Thymus (tissue), 11 donors: Measurements from ENCODE around the gene TNS3. TPM values are rescaled to one million over a fixed set of nuclear protein-coding genes. Genes with fewer than 3 reads are reported as not detected.
"Not testable (repeated sequence)": the region's sequence is repeated elsewhere in the genome, so short reads cannot be mapped to it uniquely, and the experiment has no call there.

Experiments used
- DNase-seq, 9 donors: peaks; one replicate each; pipeline ENCODE4 v3.0.0-alpha.2; 2013; ENCODE audit warnings: low spot score in 9 of 9, low read depth in 6 of 9, missing footprints in 1 of 9
- H3K27ac ChIP-seq, 2 donors: one replicate each; pipeline ENCODE4 v1.5.1; 2013; ENCODE audit warnings: control low read depth in 1 of 2, low read depth in 1 of 2, low read length in 1 of 2, mild to moderate bottlenecking in 1 of 2, moderate library complexity in 1 of 2
- H3K27me3 ChIP-seq, 2 donors: one replicate each; pipeline ENCODE4 v1.5.1; 2013; ENCODE audit warnings: low read length in 1 of 2; ENCODE audit not compliant: control insufficient read depth in 2 of 2, insufficient read depth in 1 of 2
- H3K36me3 ChIP-seq, 2 donors: one replicate each; pipeline ENCODE4 v1.5.1; 2013; ENCODE audit warnings: low read length in 1 of 2, mild to moderate bottlenecking in 1 of 2, moderate library complexity in 1 of 2; ENCODE audit not compliant: control insufficient read depth in 2 of 2, insufficient read depth in 2 of 2
- H3K4me1 ChIP-seq, 2 donors: one replicate each; pipeline ENCODE4 v1.5.1; 2013; ENCODE audit warnings: low read length in 2 of 2; ENCODE audit not compliant: control insufficient read depth in 2 of 2, insufficient read depth in 2 of 2
- H3K4me3 ChIP-seq, 2 donors: one replicate each; pipeline ENCODE4 v1.5.1; 2013; ENCODE audit warnings: low read length in 2 of 2, control low read depth in 1 of 2, mild to moderate bottlenecking in 1 of 2
- H3K9me3 ChIP-seq, 2 donors: one replicate each; pipeline ENCODE4 v1.5.1; 2013; ENCODE audit warnings: low read length in 1 of 2, mild to moderate bottlenecking in 1 of 2; ENCODE audit not compliant: control insufficient read depth in 2 of 2, insufficient read depth in 1 of 2
- WGBS: extraction: QIAGEN DNeasy Blood & Tissue Kit; methylation state at CpG from one replicate; pipeline ENCODE4 v1.1.7; 2013; 5-methylcytosine and 5-hydroxymethylcytosine counted together
- polyA plus RNA-seq: library from polyadenylated mRNA; stranded (reverse); fragments of 200-250 nt; gene quantifications from one replicate; pipeline ENCODE4 v1.2.3, GENCODE V29; 2013
- total RNA-seq: library from RNA; stranded (reverse); fragments of 120-200 nt; gene quantifications from one replicate; pipeline ENCODE4 v1.2.4, GENCODE V29; 2013
- donor health status: healthy.

Gene TNS3
- total and polyA plus RNA-seq, 2 donors = 5.9 to 6.2 TPM

DNA sequence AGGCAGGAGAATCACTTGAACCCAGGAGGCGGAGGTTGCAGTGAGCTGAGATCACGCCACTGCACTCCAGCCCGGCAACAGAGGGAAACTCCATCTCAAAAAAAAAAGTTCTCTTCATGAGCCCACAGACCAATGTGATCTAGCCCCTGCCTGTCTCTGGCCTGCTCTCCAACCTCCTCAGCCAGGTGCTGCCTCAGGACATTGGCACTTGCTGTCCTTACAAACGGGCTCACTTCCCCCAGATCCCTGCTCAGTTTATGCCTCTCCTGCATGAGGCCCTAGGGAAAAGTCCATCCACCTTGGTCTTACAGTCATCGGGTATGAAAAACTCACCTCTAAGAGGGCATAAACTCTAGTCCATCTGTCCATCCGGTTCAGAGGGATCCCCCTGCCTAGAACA lies 32.5 kb downstream of the TNS3 start:
- Histone ChIP-seq H3K36me3 (no peaks in the 10 kb centered on the region), H3K4me3 (no peak overlapping the region), H3K4me1 (no peaks in the 10 kb centered on the region), H3K27ac (no peak overlapping the region), H3K27me3 (no peaks in the 10 kb centered on the region), H3K9me3 (no peaks in the 10 kb centered on the region)
- DNase-seq = no peak
- 96% methylated on average over 6 of the region's 6 CpGs for WGBS

DNA sequence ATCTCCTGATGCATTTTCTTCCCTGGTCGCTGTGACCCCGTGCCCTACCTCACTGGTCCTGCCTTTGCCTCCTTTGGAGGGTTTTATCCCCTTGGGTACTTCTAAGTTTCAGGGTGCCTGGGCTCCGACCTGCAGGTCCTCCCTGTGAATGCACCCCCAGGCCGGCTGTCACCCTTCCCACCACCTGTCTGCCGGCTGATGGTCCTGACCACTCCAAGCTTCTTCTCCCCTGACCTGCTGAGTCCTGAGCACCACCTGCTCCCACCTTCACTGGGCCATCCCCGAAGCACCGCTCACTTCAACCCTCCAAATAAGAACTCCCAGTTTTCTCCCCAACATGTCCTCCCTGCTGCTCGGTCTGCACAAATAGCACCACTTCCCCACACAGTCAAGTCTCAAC lies 33.4 kb downstream of the TNS3 start:
- H3K27ac ChIP-seq = no peak overlapping the region
- no peaks in the 10 kb centered on the region for H3K27me3 ChIP-seq
- H3K4me3 ChIP-seq = no peak overlapping the region
- H3K36me3 ChIP-seq = no peaks in the 10 kb centered on the region
- DNase-seq = no peak
- H3K9me3 ChIP-seq = no peaks in the 10 kb centered on the region
- WGBS = 96% methylated on average over 8 of the region's 8 CpGs
- H3K4me1 ChIP-seq = no peaks in the 10 kb centered on the region

DNA sequence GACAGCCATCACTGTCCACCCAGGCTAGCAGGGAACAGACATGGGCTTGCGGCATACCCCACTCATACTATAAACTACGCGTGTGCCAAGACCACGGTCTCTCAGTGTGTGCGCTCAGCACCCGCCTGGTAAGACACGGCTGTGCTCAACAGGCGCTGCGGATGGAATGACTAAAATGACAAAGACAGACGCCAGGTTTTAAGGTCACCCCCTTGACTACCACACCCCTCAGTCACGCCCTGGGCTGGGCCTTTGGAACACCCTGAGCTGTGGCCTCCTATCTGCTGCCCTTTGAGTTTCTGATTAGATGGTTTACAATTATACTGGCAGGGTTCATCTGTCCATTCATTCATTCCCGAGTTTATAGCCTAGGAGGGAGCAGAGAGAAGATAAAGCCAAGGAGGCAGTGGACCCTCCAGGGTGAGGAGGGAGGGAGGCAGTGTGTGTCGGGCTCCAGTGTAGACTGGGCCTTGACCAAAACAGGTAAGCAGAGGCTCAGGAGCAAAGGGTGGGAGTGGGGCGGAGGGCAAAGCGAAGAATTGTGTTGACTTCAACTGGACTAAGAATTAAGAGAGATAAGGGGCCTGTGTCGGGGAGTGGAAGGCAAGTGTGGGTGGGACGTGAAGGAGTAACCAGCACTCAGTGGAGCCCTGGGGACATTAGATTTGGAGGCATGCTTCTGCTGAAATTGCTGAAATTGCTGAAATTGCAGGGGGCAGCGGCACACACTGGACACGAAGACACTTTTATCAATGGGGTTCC lies 35.0 kb downstream of the TNS3 start:
- no peak for DNase-seq
- Histone ChIP-seq H3K27me3 (no peaks in the 10 kb centered on the region), H3K36me3 (no peaks in the 10 kb centered on the region), H3K4me1 (no peaks in the 10 kb centered on the region), H3K9me3 (no peaks in the 10 kb centered on the region), H3K27ac (no peak overlapping the region), H3K4me3 (no peak overlapping the region)
- 94% methylated on average over 19 of the region's 19 CpGs for WGBS

DNA sequence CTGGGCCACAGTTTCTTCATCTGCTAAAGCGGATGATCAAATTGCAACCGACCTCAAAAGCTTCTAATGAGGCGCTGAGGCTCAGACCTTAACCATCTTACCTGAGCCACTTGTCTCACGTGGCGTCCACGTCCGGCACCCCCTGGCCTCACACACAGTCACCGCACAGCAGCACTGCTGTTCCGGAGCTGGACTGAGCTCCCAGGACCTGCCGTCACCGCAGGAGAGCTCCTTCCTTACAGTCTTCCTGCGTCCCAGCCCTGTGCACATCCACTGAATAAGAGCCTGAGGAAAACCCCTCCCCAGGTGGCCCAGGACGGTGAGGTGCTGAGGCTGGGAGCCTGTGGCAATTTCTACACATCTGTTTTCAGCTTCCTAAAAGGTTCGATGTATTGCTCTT lies 35.7 kb downstream of the TNS3 start:
- Histone ChIP-seq H3K4me3 (no peak overlapping the region), H3K27ac (no peak overlapping the region), H3K4me1 (no peaks in the 10 kb centered on the region), H3K27me3 (no peaks in the 10 kb centered on the region), H3K36me3 (no peaks in the 10 kb centered on the region), H3K9me3 (no peaks in the 10 kb centered on the region)
- WGBS = 98% methylated on average over 14 of the region's 14 CpGs
- no peak for DNase-seq

DNA sequence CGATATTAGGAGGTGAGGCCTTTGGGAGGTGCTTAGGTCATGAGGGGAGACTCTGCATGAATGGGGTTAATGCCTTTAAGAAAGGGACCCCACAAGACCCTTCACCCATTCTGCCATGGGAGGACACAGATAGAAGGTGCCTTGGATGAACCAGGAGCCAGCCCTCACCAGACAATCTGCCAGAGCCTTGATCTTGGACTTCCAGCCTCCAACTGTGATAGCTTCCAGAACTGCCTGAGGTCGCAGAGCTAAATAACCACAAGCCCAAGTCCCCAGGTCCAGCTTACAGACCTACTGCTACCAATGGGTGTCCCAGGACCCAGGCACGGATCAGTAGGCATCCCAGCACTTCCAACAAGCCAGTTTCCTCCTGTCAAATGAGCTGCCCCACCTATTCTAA lies 37.5 kb downstream of the TNS3 start:
- 79% methylated on average over 3 of the region's 3 CpGs for WGBS
- peaks cover 0 to 4% of the 10 kb centered on the region in 2 donors for H3K27me3 ChIP-seq
- no peak overlapping the region for H3K27ac ChIP-seq
- no peaks in the 10 kb centered on the region for H3K36me3 ChIP-seq
- no peaks in the 10 kb centered on the region for H3K9me3 ChIP-seq
- DNase-seq = no peak
- H3K4me3 ChIP-seq = no peak overlapping the region
- H3K4me1 ChIP-seq = no peaks in the 10 kb centered on the region

DNA sequence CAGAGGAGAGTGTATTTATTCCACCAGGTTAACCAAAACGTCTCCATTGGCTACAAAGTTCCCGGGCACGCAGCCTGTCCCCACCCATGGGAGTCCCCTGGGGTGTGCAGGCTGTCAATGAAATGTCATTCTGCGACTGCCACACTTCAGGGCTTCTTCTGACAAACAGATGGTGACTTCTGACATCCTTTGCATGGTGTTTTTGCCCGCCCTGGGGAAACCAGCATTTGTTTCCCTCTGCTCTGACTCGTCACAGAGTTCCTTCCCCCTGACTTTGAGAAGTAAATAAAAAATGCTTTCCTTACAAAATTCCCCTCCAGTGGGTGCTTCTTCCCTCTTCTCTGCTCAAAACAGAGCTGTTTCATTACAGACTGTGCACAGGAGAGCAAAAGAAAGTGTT lies 38.2 kb downstream of the TNS3 start:
- no peak overlapping the region for H3K27ac ChIP-seq
- peak in 1 of 9 donors; percentile 7 for DNase-seq
- H3K27me3 ChIP-seq = peaks cover 0 to 10% of the 10 kb centered on the region in 2 donors
- H3K4me3 ChIP-seq = no peak overlapping the region
- H3K9me3 ChIP-seq = no peaks in the 10 kb centered on the region
- no peaks in the 10 kb centered on the region for H3K36me3 ChIP-seq
- H3K4me1 ChIP-seq = no peaks in the 10 kb centered on the region
- 82% methylated on average over 6 of the region's 6 CpGs for WGBS

DNA sequence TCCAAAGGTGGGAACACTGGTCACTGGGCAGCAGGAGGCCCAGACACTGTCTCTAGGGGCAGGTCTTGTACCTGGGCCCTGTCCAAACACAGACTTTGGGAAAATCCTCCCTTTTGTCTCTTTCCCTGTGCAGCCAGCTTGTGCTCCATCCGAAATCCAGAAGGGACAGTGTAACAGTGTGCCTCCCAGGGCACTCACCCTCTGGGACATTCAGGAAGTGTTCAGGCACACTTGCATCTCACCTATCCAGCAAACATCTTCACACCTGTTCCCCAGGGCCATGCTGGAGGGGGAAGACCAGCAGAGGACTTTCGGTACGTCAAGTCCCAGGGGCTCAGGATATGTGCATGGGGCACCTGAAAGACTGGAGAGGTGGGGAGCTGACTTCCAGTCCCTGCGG lies 38.9 kb downstream of the TNS3 start:
- H3K9me3 ChIP-seq = no peaks in the 10 kb centered on the region
- H3K4me1 ChIP-seq = no peaks in the 10 kb centered on the region
- WGBS = 99% methylated on average over 4 of the region's 4 CpGs
- peaks cover 0 to 16% of the 10 kb centered on the region in 2 donors for H3K27me3 ChIP-seq
- no peaks in the 10 kb centered on the region for H3K36me3 ChIP-seq
- DNase-seq = no peak
- no peak overlapping the region for H3K27ac ChIP-seq
- H3K4me3 ChIP-seq = no peak overlapping the region

DNA sequence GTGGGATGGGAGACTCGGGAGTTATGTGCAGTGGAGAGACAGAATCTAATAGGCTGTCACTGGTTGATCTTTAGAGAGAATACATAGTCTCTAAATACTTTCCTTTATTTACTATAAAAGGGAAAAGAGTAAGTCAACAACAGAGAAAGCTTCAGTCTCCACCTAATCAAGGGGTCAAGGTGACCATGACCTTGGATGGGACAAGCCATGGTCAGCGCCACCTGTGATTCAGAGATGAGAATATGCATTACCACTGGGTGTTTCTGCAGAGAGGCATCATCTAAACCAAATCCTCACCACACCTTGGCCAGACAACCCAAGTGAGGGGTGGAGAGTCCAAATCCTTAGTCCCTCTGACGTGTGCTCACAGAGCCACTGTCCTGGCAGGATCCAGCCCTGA lies 39.9 kb downstream of the TNS3 start:
- no peaks in the 10 kb centered on the region for H3K9me3 ChIP-seq
- peaks cover 2 to 26% of the 10 kb centered on the region in 2 donors for H3K27me3 ChIP-seq
- H3K36me3 ChIP-seq = no peaks in the 10 kb centered on the region
- H3K4me3 ChIP-seq = no peak overlapping the region
- no peak for DNase-seq
- WGBS = over 99% methylated on average over 3 of the region's 3 CpGs
- H3K27ac ChIP-seq = no peak overlapping the region
- H3K4me1 ChIP-seq = no peaks in the 10 kb centered on the region

DNA sequence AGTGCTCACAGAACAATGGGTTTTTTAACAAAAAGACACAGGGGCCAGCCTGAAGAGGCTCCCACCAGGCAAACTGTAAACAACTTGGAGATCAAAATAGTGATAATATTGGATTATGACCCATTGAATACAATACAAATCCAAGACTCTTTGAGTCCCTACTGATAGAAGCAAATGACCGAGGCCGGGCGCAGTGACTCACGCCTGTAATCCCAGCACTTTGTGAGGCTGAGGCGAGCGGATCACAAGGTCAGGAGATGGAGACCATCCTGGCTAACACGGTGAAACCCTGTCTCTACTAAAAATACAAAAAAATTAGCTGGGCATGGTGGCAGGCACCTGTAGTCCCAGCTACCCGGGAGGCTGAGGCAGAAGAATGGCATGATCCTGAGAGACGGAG lies 40.4 kb downstream of the TNS3 start:
- WGBS = 97% methylated on average over 9 of the region's 9 CpGs
- not testable (repeated sequence) for H3K36me3 ChIP-seq, H3K4me3 ChIP-seq, H3K9me3 ChIP-seq, H3K4me1 ChIP-seq, H3K27ac ChIP-seq, DNase-seq
- H3K27me3 ChIP-seq = peaks cover 8 to 31% of the 10 kb centered on the region in 2 donors
